K562 (cell line): ENCODE data around the gene CUX1. TPM values are rescaled to one million over a fixed set of nuclear protein-coding genes. Genes with fewer than 3 reads are reported as not detected.

Experiments
- ATAC-seq: fragments of 200-7000 bp; cut with Tn5 transposase; 3 replicates; pipeline ENCODE4 v1.9.1; 2020; ENCODE audit warnings: moderate library complexity
- BruUV-seq: library from RNA; stranded (reverse); fragments of 400-500 nt; replicated peaks from 2 replicates; lab custom pipeline; 2021; lab: Mats Ljungman, UMichigan
- CTCF ChIA-PET: fragments of 300-600 bp; formaldehyde crosslinking; extraction: SDS; loops from one replicate; lab custom pipeline; 2021; ENCODE audit warnings: low intra/inter-chr PET ratio; lab: Yijun Ruan, JAX
- POLR2A ChIA-PET: fragments of 300-600, 350-650 bp; sonication (Branson Sonifier 250); formaldehyde crosslinking; extraction: SDS; loops from one replicate; lab custom pipeline; 2021; ENCODE audit warnings: antibody characterized with exemption, inconsistent platforms; lab: Yijun Ruan, JAX
- DNase-seq, 4 experiments: peaks; one replicate each; pipeline versions ENCODE4 v3.0.0 to v3.0.0-alpha.2; 2011 to 2018; ENCODE audit warnings: low spot score in 3 of 4, mixed read lengths in 3 of 4; ENCODE audit errors: extremely low read depth in 1 of 4
- FAIRE-seq: peaks from 2 replicates; lab custom pipeline; 2011; peaks lifted over from hg19 to GRCh38; lab: Jason Lieb, UNC
- H2AFZ ChIP-seq: 2 replicates; pipeline ENCODE4 v1.6.0; 2011; ENCODE audit warnings: low read depth, low read length, control low read depth, inconsistent platforms
- H3K27ac ChIP-seq: fragments of 200-600 bp; 3 replicates; pipeline ENCODE4 v1.8.0; 2011; ENCODE audit warnings: low read depth, mild to moderate bottlenecking, control low read depth, inconsistent platforms, low read length, moderate library complexity, mixed read lengths; ENCODE audit errors: extremely low read depth
- H3K27me3 ChIP-seq, 2 experiments: fragments of 300-600 bp in 1 of 2; 2 replicates in 1 of 2; 3 replicates in 1 of 2; pipeline versions ENCODE4 v1.6.0 to v1.8.0; 2011; ENCODE audit warnings: inconsistent platforms in 2 of 2, low read length in 2 of 2, mild to moderate bottlenecking in 1 of 2, mixed read lengths in 1 of 2, moderate library complexity in 1 of 2; ENCODE audit not compliant: control insufficient read depth in 2 of 2, insufficient read depth in 2 of 2
- H3K36me3 ChIP-seq: fragments of 300-600 bp; 3 replicates; pipeline ENCODE4 v1.8.0; 2011; ENCODE audit warnings: mild to moderate bottlenecking, low read length, inconsistent platforms; ENCODE audit not compliant: control insufficient read depth, insufficient read depth
- H3K4me1 ChIP-seq, 2 experiments: fragments of 200-600 bp in 1 of 2; replicated peaks in 1 of 2; 2 replicates in 1 of 2; 3 replicates in 1 of 2; pipeline versions ENCODE4 v1.5.1 to v1.8.0; 2011; ENCODE audit warnings: inconsistent platforms in 2 of 2, low read length in 2 of 2, mild to moderate bottlenecking in 1 of 2, mixed read lengths in 1 of 2, moderate library complexity in 1 of 2; ENCODE audit not compliant: control insufficient read depth in 2 of 2, insufficient read depth in 2 of 2
- H3K4me2 ChIP-seq: 2 replicates; pipeline ENCODE4 v1.6.1; 2011; ENCODE audit warnings: low read length, control low read depth, inconsistent platforms, mixed read lengths; ENCODE audit not compliant: insufficient read depth
- H3K4me3 ChIP-seq: fragments of 200-600 bp; sonication (generic), shearing (Covaris generic); 2 replicates; pipeline ENCODE4 v1.5.1; 2016; ENCODE audit warnings: control low read depth, inconsistent platforms
- H3K79me2 ChIP-seq: fragments of 200-600 bp; 3 replicates; pipeline ENCODE4 v1.8.0; 2011; ENCODE audit warnings: low read length, inconsistent platforms; ENCODE audit not compliant: control insufficient read depth, insufficient read depth
- H3K9ac ChIP-seq, 2 experiments: 2 replicates each; pipeline versions ENCODE4 v1.6.0 to v1.6.1; 2011; ENCODE audit warnings: low read depth in 2 of 2, low read length in 2 of 2, control low read depth in 1 of 2, inconsistent platforms in 1 of 2, mild to moderate bottlenecking in 1 of 2, mixed read lengths in 1 of 2; ENCODE audit not compliant: insufficient read depth in 1 of 2
- H3K9me1 ChIP-seq: one replicate; pipeline ENCODE4 v1.6.0; 2011; ENCODE audit warnings: inconsistent platforms, mild to moderate bottlenecking, low read length, moderate library complexity; ENCODE audit not compliant: control insufficient read depth, insufficient read depth
- H3K9me3 ChIP-seq: replicated peaks from 2 replicates; pipeline ENCODE4 v1.5.1; 2011; ENCODE audit warnings: low read depth, low read length, inconsistent platforms; ENCODE audit not compliant: control insufficient read depth, insufficient read depth
- H4K20me1 ChIP-seq: replicated peaks from 2 replicates; pipeline ENCODE4 v1.6.1; 2011; ENCODE audit warnings: low read length, inconsistent platforms, mixed read lengths; ENCODE audit not compliant: control insufficient read depth, insufficient read depth
- ARNT ChIP-seq, 2 experiments: fragments of 450-650 bp; IDR thresholded peaks; 2 replicates each; pipeline ENCODE4 v1.6.1; 2016; ENCODE audit warnings: mild to moderate bottlenecking in 1 of 2
- ATF1 ChIP-seq, 2 experiments: fragments of 450-650 bp in 1 of 2; IDR thresholded peaks; 2 replicates each; pipeline ENCODE4 v1.6.1; 2016; ENCODE audit warnings: missing compliant biosample characterization in 1 of 2, missing genetic modification characterization in 1 of 2
- BCOR ChIP-seq: fragments of 450-650 bp; IDR thresholded peaks from 2 replicates; pipeline ENCODE4 v1.6.1; 2016
- CCAR2 ChIP-seq: fragments of 200-400 bp; formaldehyde crosslinking; IDR thresholded peaks from 2 replicates; pipeline ENCODE4 v1.6.1; 2017; ENCODE audit warnings: mild to moderate bottlenecking, low read depth, low read length
- CXXC5 ChIP-seq: fragments of 250-450 bp; sonication (Bioruptor Pico); IDR thresholded peaks from 2 replicates; pipeline ENCODE4 v1.8.0; 2022; ENCODE audit warnings: inconsistent platforms, mild to moderate bottlenecking, moderate library complexity
- DIDO1 ChIP-seq: fragments of 450-650 bp; IDR thresholded peaks from 2 replicates; pipeline ENCODE4 v1.6.1; 2016; ENCODE audit warnings: low read depth, missing biosample characterization, missing genetic modification characterization
- ESRRB ChIP-seq: fragments of 250-450 bp; sonication (Bioruptor Pico); IDR thresholded peaks from 2 replicates; pipeline ENCODE4 v1.5.0; 2020; ENCODE audit warnings: mild to moderate bottlenecking, moderate library complexity, borderline replicate concordance
- ETV5 ChIP-seq: sonication (generic); formaldehyde crosslinking; IDR thresholded peaks from 2 replicates; pipeline ENCODE4 v1.4.0; 2020; ENCODE audit warnings: low read depth, mild to moderate bottlenecking, missing genetic modification reagents
- ETV6 ChIP-seq, 3 experiments: fragments of 150-350 bp in 1 of 3; sonication (generic) in 1 of 3; formaldehyde crosslinking in 1 of 3; IDR thresholded peaks; 2 replicates each; pipeline versions ENCODE4 v1.6.1 to v1.8.0; 2014 to 2022; ENCODE audit warnings: borderline replicate concordance in 2 of 3, low read depth in 2 of 3, antibody characterized with exemption in 1 of 3, low read length in 1 of 3, mild to moderate bottlenecking in 1 of 3, missing genetic modification reagents in 1 of 3
- FIP1L1 ChIP-seq: fragments of 200-400 bp; formaldehyde crosslinking; IDR thresholded peaks from 2 replicates; pipeline ENCODE4 v1.6.1; 2018; ENCODE audit warnings: mild to moderate bottlenecking, low read depth, low read length; ENCODE audit not compliant: poor library complexity, severe bottlenecking
- FOSL1 ChIP-seq: fragments of 200-800 bp; sonication (Bioruptor generic); conservative IDR thresholded peaks from 2 replicates; pipeline ENCODE4 v1.6.1; 2016; ENCODE audit warnings: missing genetic modification characterization, missing compliant biosample characterization
- GTF2A2 ChIP-seq: IDR thresholded peaks from 2 replicates; pipeline ENCODE4 v1.6.1; 2016; ENCODE audit warnings: mild to moderate bottlenecking, missing genetic modification characterization, missing compliant biosample characterization
- HDAC1 ChIP-seq, 2 experiments: fragments of 450-650 bp; IDR thresholded peaks; 2 replicates each; pipeline ENCODE4 v1.6.1; 2016 to 2017; ENCODE audit warnings: inconsistent platforms in 1 of 2, mild to moderate bottlenecking in 1 of 2, moderate library complexity in 1 of 2
- JUND ChIP-seq, 2 experiments: IDR thresholded peaks; 2 replicates in 1 of 2; 3 replicates in 1 of 2; pipeline ENCODE4 v1.6.1; 2011; ENCODE audit warnings: borderline replicate concordance in 2 of 2, low read depth in 2 of 2, low read length in 2 of 2, improper control_type of control experiment in 1 of 2, missing biosample characterization in 1 of 2, missing genetic modification characterization in 1 of 2, missing genetic modification reagents in 1 of 2
- KDM4B ChIP-seq, 2 experiments: fragments of 450-650 bp in 1 of 2; sonication (generic) in 1 of 2; IDR thresholded peaks; 2 replicates each; pipeline ENCODE4 v1.6.1; 2016 to 2017; ENCODE audit warnings: borderline replicate concordance in 2 of 2, antibody characterized with exemption in 1 of 2, low read depth in 1 of 2, mild to moderate bottlenecking in 1 of 2
- KLF6 ChIP-seq: fragments of 250-450 bp; sonication (Bioruptor Pico); IDR thresholded peaks from 2 replicates; pipeline ENCODE4 v1.4.0; 2020; ENCODE audit warnings: mild to moderate bottlenecking, moderate library complexity, borderline replicate concordance
- POLR2A ChIP-seq: fragments of 450-650 bp; conservative IDR thresholded peaks from 2 replicates; pipeline ENCODE4 v1.6.1; 2016
- PTBP1 ChIP-seq: fragments of 200-400 bp; formaldehyde crosslinking; IDR thresholded peaks from 2 replicates; pipeline ENCODE4 v1.6.1; 2017; ENCODE audit warnings: low read depth, low read length
- RAD21 ChIP-seq, 2 experiments: fragments of 250-450 bp in 1 of 2; fragments of 450-650 bp in 1 of 2; sonication (Bioruptor Pico) in 1 of 2; formaldehyde crosslinking in 1 of 2; IDR thresholded peaks in 1 of 2; conservative IDR thresholded peaks in 1 of 2; 2 replicates each; pipeline versions ENCODE4 v1.4.0 to v1.8.0; 2020 to 2022; ENCODE audit warnings: mild to moderate bottlenecking in 2 of 2, moderate library complexity in 1 of 2
- TAL1 ChIP-seq: fragments of 450-650 bp; IDR thresholded peaks from 2 replicates; pipeline ENCODE4 v1.6.1; 2016; ENCODE audit warnings: mild to moderate bottlenecking
- TCF7L2 ChIP-seq: fragments of 150-350 bp; IDR thresholded peaks from 2 replicates; pipeline ENCODE4 v1.6.1; 2016; ENCODE audit warnings: low read depth, mild to moderate bottlenecking, low read length, moderate library complexity
- WGBS: fragments of 100-300 bp; shearing (Covaris generic); methylation state at CpG from one replicate; pipeline ENCODE4 v1.1.6; 2016; ENCODE audit warnings: low coverage, mixed read lengths; ENCODE audit not compliant: insufficient coverage; ENCODE audit errors: missing lambda C conversion rate; 5-methylcytosine and 5-hydroxymethylcytosine counted together
- in situ Hi-C: fragments of 300-500 bp; cut with MboI; formaldehyde crosslinking; loops from 4 replicates; pipeline ENCODE4 v1.15.0; 2018; ENCODE audit warnings: inconsistent platforms, mixed read lengths
- intact Hi-C: fragments of 100-400 bp; cut with micrococcal nuclease; formaldehyde crosslinking; loops from 2 replicates; pipeline ENCODE4 v1.14.2; 2022
- polyA plus RNA-seq, 8 experiments: library from polyadenylated mRNA; depleted of rRNA in 4 of 8; stranded (reverse) in 5 of 8; unstranded in 3 of 8; fragments of >200 nt; fragmentation: Nextera tagmentation in 2 of 8; fragmentation: Illumina TruSeq in 1 of 8; extraction: Ambion mirVana in 2 of 8; extraction: Trizol in 1 of 8; gene quantifications; 2 replicates each; pipeline versions ENCODE4 v1.2.1 to v1.2.3, GENCODE V29; 2011 to 2014; ENCODE audit warnings: inconsistent platforms in 1 of 8, missing spikeins in 1 of 8
- total RNA-seq, 7 experiments: library from RNA; depleted of rRNA in 6 of 7; stranded (reverse); fragments of >200 nt in 6 of 7; fragmentation: Illumina TruSeq in 2 of 7; extraction: Trizol in 2 of 7; gene quantifications; 2 replicates each; pipeline versions ENCODE4 v1.2.1 to v1.2.3, GENCODE V29; 2011 to 2021; ENCODE audit warnings: low replicate concordance in 1 of 7
- TF ChIP-seq, protein P1 (sequence below): IDR thresholded peaks from 2 replicates; pipeline ENCODE4 v1.6.1; 2012; ENCODE audit warnings: low read depth, low read length, improper control_type of control experiment, borderline replicate concordance

The CUX1 gene
- total and polyA plus RNA-seq, 9 of the 15 experiments (the other 6 are each of a cell fraction or from before 2014, with no cell fraction given) = 3.6 to 55.3 (median 25.2) TPM

DNA sequence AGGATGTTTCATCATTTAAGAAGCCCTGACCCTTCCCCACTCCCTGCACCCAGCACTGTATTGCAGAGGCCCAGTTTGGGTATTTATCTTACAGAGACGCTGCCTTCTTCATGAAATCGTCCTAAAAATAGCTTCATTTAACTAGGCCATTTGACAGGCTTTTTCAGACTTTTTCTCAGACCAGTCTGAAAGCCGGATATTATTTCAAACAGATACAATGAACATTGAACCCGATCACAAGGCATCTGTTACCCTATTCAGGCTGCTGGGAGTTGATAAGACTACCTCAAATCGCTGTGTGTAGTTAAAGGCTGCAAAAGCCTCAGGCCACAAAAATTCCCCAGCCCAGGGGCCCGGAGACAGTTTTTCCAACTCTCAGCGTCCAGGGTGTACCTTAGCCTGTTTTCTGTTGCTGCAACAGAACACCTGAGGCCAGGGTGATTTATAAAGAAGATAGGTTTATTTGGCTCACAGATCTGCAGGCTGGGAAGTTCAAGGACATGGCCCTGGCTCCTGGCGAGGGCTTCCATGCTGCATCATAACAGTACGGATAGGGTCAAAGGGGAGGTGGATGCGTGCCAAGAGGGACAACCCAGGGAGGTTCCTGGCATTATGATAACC is 338.5 kb downstream of the CUX1 start:
- Histone ChIP-seq H3K4me3 (no peak overlapping the region), H3K79me2 (no peaks in the 10 kb centered on the region), H3K9me1 (peaks cover 3% of the 10 kb centered on the region), H3K27me3 (no peaks in the 10 kb centered on the region), H4K20me1 (no peaks in the 10 kb centered on the region; the same call in 1 of the 2 replicates), H3K9me3 (no peaks in the 10 kb centered on the region), H2AFZ (no peak overlapping the region), H3K36me3 (peaks cover 29% of the 10 kb centered on the region), H3K27ac (peak overlapping the region; percentile 46; the same call in 2 of the 3 replicates), H3K9ac (peak overlapping the region in 1 of 2 experiments; percentile 43; a peak in 1 of 4 replicates), H3K4me2 (no peak overlapping the region), H3K4me1 (peaks cover 18 to 26% of the 10 kb centered on the region in 2 experiments; a peak in 4 of 5 replicates)
- FAIRE-seq (peak; percentile 94), ATAC-seq (peak; percentile 83), DNase-seq (peak; percentile 74 to 83 (median 79))
- intact Hi-C loops = no loop called here
- POLR2A ChIA-PET = no interaction called here
- BruUV-seq = no TSS peak
- in situ Hi-C loops = no loop called here
- 15% methylated on average over 10 of the region's 10 CpGs for WGBS
- CTCF ChIA-PET = no interaction called here
- TF ChIP-seq DIDO1 (tag) = no peak
- TF ChIP-seq TAL1 = peak; percentile 86
- no peak for TF ChIP-seq ETV6 (IDR thresholded peaks at IDR 0.05; ENCODE audit: borderline replicate concordance in 1 of 2, low read depth in 2 of 2, low read length in 1 of 2)
- TF ChIP-seq ETV6 (CRISPR knock-in tag; IDR thresholded peaks at IDR 0.05; ENCODE audit: borderline replicate concordance) = no peak
- TF ChIP-seq HDAC1 (IDR thresholded peaks at IDR 0.05) = no peak
- no peak for TF ChIP-seq TCF7L2
- no peak for TF ChIP-seq CCAR2
- no peak for TF ChIP-seq ESRRB (CRISPR knock-in tag)
- no peak for TF ChIP-seq KDM4B (IDR thresholded peaks at IDR 0.05; ENCODE audit: borderline replicate concordance in 2 of 2, low read depth in 1 of 2)
- TF ChIP-seq ETV5 (CRISPR knock-in tag) = no peak
- TF ChIP-seq ATF1 (CRISPR knock-in tag; IDR thresholded peaks at IDR 0.05) = no peak
- TF ChIP-seq ATF1 (tag; IDR thresholded peaks at IDR 0.05) = no peak
- TF ChIP-seq GTF2A2 (tag) = no peak
- TF ChIP-seq CXXC5 (CRISPR knock-in tag) = no peak
- TF ChIP-seq, protein P1, sequence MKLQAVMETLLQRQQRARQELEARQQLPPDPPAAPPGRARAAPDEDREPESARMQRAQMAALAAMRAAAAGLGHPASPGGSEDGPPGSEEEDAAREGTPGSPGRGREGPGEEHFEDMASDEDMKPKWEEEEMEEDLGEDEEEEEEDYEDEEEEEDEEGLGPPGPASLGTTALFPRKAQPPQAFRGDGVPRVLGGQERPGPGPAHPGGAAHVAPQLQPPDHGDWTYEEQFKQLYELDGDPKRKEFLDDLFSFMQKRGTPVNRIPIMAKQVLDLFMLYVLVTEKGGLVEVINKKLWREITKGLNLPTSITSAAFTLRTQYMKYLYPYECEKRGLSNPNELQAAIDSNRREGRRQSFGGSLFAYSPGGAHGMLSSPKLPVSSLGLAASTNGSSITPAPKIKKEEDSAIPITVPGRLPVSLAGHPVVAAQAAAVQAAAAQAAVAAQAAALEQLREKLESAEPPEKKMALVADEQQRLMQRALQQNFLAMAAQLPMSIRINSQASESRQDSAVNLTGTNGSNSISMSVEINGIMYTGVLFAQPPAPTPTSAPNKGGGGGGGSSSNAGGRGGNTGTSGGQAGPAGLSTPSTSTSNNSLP = no peak
- no peak for TF ChIP-seq FOSL1
- no peak for TF ChIP-seq PTBP1
- TF ChIP-seq POLR2A = no peak
- no peak for TF ChIP-seq KLF6
- TF ChIP-seq RAD21 (CRISPR knock-in tag; conservative IDR thresholded peaks at IDR 0.05 in 1 of 2, IDR thresholded peaks at IDR 0.05 in 1 of 2) = no peak
- no peak for TF ChIP-seq BCOR
- TF ChIP-seq JUND (IDR thresholded peaks at IDR 0.05; ENCODE audit: borderline replicate concordance, low read depth, low read length) = no peak
- no peak for TF ChIP-seq JUND (tag; IDR thresholded peaks at IDR 0.05; ENCODE audit: borderline replicate concordance, low read depth, low read length)
- peak in 1 of 2 experiments; percentile 26; a peak in 1 of 4 replicates for TF ChIP-seq ARNT (IDR thresholded peaks at IDR 0.05)
- TF ChIP-seq FIP1L1 = no peak
